HS-27A (cell line): Measurements from ENCODE around the gene PACS1.
"Not testable (repeated sequence)": the region's sequence is repeated elsewhere in the genome, so short reads cannot be mapped to it uniquely, and the experiment has no call there.

Experiments used
- DNase-seq: peaks from one replicate; pipeline ENCODE4 v3.0.0-alpha.2; 2012; ENCODE audit warnings: low read depth, missing footprints

The PACS1 gene

DNA sequence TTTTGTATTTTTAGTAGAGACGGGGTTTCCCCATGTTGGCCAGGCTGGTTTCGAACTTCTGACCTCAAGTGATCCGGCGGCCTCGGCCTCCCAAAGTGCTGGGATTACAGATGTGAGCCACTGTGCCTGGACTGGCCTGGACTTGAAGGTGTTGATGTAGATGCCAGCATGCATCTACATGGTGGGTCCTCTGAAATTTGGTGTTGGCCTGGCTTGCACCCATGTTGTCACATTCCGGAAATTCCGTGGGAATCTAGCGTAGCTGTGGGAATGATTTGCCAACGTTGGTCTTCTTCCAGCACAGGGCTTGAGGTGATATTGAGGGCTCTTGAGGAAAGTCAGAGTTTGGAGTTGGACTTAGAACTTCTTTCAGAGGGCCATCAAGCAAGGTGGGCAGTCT, 6.5 kb downstream of the PACS1 start:
- no peak for DNase-seq

DNA sequence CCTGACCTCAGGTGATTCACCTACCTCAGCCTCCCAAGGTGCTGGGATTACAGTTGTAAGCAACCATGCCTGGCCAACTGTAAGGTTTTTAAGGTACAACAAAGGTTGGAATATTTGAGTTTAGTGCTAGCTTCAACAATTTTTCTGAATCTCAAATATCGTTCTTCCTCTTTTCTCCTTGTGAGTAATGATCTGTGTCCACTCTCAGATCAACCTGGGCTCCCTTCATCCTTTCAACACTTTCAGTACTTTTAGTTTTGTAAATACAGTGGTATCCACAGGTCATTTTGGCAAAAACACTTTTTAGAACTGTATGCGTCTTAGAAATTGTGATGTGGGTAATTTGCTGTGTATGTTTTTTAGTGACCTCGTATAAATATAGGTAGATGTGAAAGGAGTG, 7.9 kb downstream of the PACS1 start:
- no peak for DNase-seq

DNA sequence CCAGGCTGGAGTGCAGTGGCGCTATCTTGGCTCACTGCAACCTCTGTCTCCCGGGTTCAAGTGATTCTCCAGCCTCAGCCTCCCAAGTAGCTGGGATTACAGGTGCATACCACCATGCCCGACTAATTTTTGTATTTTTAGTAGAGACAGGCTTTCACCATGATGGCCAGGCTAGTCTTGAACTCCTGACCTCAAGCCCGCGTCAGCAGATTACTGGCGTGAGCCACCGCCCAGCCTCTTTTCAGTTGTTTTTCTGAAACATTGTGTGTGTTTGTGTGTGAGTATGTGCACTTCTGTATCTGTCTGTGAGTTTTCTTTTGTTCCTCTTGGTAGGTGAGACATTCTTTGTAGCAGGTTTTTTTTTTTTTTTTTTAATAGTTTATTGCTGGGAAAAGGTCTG, 8.9 kb downstream of the PACS1 start:
- not testable (repeated sequence) for DNase-seq

- no peak for DNase-seq
Measured at GRCh38 chr11:66080055-66080817, 10.2 kb downstream of the PACS1 start.

- DNase-seq: no peak
Measured at GRCh38 chr11:66081505-66081904, 11.4 kb downstream of the PACS1 start.

DNA sequence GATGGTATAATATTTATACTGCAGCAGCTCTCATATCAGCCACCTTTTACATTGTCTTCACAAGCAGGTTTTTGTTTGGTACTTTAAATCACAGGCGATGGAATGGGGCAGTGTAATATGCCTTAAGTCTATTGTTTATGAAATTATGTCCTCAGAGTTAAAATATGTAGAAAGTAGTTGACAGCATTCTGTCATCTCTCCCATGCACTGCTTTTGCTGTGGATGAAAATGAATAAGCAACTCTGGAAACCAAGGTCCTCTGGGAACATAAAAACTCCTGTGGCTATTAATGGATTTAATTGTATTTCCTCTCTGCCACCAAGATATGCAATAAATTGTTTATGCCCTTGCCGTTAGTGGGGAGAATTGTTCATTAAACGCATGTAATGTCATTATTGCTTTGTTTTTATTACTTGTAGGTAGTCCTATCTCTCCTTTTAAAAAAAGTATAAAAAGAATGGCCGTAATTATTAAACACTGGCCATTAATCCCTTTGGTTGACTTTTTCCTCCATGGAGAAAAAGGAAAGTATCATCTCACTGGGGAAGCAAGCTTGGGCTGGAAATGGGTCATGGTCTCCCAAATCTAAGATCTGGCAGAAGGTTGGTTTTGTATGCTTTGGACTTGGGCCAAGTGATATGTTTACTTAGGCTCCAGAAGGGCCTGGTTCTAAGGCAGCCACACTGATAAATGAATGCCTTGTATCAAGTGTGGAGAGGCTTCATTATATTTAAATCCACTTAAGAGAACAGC, 13.1 kb downstream of the PACS1 start:
- no peak for DNase-seq

DNA sequence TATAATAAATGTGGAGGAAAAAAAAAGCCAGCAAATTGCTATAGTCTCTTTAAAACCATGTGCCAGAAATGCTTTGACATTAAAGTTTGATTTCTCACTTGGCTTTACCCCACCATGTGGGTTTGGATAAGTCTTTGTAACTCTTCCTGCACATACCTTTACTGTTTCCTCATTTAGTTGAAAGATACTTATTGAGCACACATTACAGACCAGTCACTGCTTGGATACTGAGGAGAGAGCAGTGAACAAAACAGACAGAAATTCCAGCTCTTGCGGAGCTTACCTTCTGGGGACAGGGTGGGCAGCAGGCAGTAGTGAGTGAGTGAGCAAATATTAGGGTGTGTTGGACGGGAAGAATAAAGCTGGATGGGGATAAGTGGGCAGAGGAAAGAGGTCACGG, 13.7 kb downstream of the PACS1 start:
- no peak for DNase-seq

DNA sequence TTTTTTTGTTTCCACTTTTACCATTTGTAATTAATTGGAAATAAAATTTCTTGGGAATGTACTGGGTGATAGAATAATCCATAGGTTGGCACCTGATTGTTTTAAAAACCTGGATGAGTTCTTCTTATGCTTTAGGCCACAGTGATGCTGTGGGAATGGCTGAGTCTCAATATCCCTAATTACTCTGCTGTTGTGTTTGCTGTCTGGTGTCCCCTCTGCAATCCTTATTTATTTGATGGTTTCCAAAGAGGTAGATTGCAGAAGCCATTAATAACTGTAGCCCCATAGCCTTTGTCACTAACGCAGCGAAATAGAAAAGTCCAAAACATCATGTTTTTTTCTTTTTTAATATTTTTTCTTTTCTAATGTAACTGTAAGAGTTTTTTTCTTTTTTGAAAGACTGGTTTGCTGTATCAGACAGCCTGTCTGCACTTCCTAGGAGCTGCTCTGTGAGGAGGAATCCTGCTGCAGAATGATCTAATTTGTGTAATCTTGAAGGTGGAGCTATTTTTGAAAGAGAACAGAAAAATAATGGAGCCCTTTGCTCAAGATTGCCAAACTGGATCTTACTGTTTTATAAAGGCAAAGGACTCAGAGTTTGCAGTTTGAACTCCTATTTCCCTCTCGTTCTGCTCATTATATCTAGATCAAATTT, 14.9 kb downstream of the PACS1 start:
- DNase-seq: no peak

GRCh38 chr11:66087148-66087908, 17.3 kb downstream of the PACS1 start:
- DNase-seq: no peak

DNA sequence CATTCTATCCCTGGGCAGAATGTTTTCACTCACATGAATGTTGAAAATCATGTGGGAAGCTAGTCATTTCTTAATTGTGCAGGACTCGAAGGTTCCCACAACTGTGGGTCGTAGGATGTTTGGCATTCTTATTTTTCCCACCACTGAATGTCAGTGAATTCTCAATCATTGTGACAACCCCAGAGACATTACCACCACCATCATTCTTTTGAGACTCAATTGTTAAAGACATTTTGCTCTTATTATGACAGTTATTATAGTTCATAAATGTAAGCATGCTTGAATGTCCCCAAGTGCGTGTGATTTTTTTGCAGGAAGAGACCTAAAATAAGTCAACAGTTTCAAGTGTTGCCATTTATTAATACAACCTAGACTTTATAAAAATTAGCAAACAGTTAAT, 19.0 kb downstream of the PACS1 start:
- no peak for DNase-seq

DNA sequence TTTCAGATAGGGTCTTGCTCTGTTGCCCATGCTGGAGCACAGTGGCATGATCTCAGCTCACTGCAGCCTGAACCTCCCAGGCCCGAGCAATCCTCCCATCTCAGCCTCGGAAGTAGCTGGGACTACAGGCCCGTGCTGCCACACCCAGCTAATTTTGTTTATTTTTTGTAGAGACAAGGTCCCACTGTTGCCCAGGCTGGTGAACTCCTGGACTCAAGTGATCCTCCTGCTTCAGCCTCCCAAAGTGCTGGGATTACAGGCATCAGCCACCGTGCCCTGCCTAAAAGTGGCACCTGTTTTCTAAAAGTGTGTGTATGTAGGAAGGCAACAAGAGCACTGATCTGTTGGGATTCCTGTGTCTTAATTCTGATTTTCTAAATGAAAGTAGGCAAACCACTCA, 20.2 kb downstream of the PACS1 start:
- no peak for DNase-seq

GRCh38 chr11:66092125-66092524, 22.1 kb downstream of the PACS1 start:
- DNase-seq: not testable (repeated sequence)

DNA sequence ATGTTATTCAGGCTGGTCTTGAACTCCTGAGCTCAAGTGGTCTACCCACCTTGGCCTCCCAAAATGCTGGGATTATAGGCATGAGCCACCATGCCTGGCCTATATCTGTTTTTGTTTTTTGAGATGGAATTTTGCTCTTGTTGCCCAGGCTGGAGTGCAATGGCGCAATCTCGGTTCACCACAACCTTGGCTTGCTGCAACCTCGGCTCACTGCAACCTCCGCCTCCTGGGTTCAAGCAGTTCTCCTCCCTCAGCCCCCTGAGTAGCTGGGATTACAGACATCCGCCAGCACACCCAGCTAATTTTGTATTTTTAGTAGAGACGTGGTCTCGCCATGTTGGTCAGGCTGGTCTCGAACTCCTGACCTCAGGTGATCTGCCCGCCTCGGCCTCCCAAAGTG, 29.7 kb downstream of the PACS1 start:
- DNase-seq: not testable (repeated sequence)

- no peak for DNase-seq
Measured at GRCh38 chr11:66100272-66101065, 30.4 kb downstream of the PACS1 start.

- DNase-seq: no peak
Measured at GRCh38 chr11:66101066-66101464, 31.0 kb downstream of the PACS1 start.

DNA sequence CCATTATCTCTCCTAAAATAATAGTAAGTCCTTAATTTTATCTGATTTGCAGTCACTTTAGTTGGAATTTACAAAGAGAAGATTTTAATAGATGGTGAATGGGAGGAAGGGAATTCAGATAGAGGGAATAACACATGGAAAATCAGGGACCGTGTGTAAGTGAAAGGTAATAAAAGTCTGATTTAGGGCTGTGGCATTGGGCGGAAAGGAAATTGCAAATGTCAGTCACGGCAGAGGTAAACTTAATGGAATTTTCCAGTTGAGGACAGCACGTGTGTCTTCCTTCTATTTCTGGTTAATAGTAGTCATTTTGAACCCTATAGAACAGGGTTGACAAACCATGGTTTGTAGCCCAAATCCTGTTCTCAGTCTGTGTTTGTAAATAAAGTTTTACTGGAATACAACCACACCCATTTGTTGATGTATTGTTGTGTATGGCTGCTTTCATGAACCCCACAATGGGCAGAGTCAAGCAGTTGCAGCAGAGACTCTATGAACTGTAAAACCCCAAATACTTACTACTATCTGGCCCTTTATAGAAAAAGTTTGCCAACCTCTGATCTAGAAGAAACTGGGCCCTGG, 34.1 kb downstream of the PACS1 start:
- DNase-seq: no peak

DNA sequence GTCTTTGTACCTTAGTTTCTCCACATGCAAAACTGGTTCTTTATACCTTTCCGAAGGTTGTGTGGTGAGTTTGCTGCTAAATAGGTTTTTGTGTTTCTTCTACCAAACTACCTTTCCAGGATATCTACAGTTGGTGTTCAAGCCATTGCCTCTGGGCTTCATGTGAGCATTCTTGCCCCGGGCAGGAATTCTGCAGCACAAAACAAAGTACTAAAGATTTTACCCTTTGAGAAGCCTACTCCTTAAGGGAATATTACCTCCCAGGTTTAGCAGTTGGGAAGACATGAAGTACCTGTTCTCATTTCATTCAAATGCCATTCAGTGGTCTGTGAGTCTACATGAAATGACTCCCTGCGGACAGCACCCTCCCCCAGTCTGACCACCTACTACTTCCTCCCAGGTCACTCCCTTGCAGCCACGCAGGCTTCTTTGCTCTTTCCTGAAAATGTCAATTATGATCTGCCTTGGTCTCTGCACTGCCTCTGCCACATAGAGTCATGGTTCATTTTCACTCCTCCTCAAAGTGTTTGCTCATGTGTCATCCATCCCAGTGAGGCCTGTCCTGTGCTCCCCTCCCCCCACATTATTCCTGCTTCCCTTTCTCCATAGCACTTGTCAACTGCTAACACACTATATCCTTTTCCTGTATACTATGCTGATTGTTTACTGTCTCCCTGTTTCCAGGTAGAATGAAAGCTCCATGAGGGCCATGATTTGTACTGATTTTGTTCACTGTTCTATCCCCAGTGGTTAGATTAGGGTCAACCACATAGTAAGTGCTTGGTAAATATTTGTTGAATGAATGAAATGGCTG, 36.9 kb downstream of the PACS1 start:
- no peak for DNase-seq

DNA sequence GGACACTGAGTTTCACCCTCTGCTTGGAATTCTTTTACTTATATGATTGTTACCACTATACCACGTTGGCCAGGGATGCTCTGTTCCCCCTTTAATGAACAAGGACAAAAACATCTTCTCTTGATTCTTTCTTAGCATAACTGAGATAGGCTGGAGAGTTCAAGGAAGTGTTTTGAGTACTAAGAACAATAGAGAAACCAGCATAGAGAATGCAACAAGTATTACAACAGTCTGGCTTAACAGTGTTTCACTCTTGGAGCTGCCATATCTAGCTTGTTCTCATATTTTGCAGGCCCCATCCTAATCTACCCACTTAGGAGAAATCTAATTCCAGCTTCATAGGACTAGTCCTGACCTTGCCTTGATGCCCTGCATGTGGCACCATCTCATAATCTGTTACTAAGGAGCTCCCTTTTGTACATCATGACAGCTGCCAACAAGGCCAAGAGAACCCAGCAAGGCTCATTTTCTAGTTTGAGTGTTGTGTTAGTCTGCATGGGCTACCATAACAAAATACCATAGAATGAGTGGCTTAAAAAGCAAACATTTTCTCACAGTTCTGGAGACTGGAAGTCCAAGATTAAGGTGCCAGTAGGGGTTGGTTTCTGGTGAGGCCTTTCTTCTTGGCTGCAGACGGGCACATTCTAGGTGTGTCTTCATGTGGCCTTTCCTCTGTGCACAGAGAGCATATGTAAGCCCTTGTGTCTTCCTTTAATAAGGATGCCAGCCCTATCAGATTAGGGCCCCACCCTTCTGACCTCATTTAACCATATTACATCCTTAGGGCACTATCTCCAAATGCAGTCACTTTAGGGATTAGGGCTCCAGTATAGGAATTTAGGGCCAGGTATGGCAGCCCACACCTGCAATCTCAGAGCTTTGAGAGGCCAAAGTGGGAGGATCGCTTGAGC, 37.8 kb downstream of the PACS1 start:
- no peak for DNase-seq

DNA sequence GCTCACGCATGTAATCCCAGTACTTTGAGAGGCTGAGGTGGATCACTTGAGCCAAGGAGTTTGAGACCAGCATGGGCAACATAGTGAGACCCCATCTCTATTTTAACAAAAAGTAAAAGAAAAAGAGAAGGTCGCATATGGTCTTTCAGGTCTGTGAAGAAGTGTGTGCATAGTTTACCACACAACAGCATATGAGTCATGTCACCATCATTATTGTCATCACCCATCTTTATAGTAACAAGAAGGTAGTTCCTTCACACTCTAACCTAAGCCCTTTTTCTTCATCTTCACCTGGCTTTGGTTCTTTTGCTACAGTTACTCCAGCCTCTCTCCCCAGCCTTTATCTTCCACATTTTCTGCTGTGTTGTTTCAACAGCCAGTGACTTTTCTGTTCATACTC, 39.2 kb downstream of the PACS1 start:
- no peak for DNase-seq
